ENCODE data around the gene COL3A1. TPM values are rescaled to one million over a fixed set of nuclear protein-coding genes. Genes with fewer than 3 reads are reported as not detected.

Gene COL3A1
- total RNA-seq (2013): 3.2 TPM
- polyA plus RNA-seq: not detected
- not detected in 2 replicates for polyA minus RNA-seq
- total RNA-seq: 0 to 2.9 (median 0.06) reads per million in 11 experiments

DNA sequence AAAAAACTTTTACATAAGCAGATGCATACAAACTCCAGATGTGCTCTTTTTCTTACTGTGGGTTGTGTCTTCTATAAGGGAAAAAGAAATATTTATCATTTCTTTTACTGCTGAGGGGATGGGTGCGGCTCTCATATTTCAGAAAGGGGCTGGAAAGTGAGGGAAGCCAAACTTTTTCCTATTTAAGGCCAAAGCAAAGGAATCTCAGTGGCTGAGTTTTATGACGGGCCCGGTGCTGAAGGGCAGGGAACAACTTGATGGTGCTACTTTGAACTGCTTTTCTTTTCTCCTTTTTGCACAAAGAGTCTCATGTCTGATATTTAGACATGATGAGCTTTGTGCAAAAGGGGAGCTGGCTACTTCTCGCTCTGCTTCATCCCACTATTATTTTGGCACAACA, at the start of gene COL3A1:
TSS of gene COL3A1 (plus strand) at position 210 of the 400 bp plus-strand sequence. CDS start at position 327, 117 bp downstream.
- intact Hi-C loops (cut with micrococcal nuclease): no loop called here
- Mint-ChIP-seq H3K4me1 (no peaks in the 10 kb centered on the region), H3K4me3 (no peak within 1 kb of the TSS), H3K27ac (no peak within 1 kb of the TSS), H3K9me3 (peaks cover 0 to 4% (median 0%) of the 10 kb centered on the region in 7 donors), H3K27me3 (ENCODE audit: low read depth in 3 of 3) (peaks cover 0 to 2% (median 0%) of the 10 kb centered on the region in 3 donors), H3K36me3 (no peaks in the 10 kb centered on the region)
- no peaks in the 10 kb centered on the region for H3K9me3 ChIP-seq (replicated peaks in 1 of 2; ENCODE audit: control insufficient read depth in 1 of 2, insufficient read depth in 1 of 2, low read length in 2 of 2)
- no peaks in the 10 kb centered on the region for H3K27me3 ChIP-seq (ENCODE audit: control insufficient read depth in 2 of 2, insufficient read depth in 2 of 2, low read length in 2 of 2)
- H3K4me2 ChIP-seq (replicated peaks; ENCODE audit: extremely low read depth, low read length, poor library complexity, severe bottlenecking): no peak within 1 kb of the TSS
- no CpG with 5 or more reads among the region's 4 CpGs for WGBS (ENCODE audit: insufficient coverage)
- H3K79me2 ChIP-seq (ENCODE audit: insufficient read depth, low read length): no peaks in the 10 kb centered on the region
- TF ChIP-seq, protein P1, sequence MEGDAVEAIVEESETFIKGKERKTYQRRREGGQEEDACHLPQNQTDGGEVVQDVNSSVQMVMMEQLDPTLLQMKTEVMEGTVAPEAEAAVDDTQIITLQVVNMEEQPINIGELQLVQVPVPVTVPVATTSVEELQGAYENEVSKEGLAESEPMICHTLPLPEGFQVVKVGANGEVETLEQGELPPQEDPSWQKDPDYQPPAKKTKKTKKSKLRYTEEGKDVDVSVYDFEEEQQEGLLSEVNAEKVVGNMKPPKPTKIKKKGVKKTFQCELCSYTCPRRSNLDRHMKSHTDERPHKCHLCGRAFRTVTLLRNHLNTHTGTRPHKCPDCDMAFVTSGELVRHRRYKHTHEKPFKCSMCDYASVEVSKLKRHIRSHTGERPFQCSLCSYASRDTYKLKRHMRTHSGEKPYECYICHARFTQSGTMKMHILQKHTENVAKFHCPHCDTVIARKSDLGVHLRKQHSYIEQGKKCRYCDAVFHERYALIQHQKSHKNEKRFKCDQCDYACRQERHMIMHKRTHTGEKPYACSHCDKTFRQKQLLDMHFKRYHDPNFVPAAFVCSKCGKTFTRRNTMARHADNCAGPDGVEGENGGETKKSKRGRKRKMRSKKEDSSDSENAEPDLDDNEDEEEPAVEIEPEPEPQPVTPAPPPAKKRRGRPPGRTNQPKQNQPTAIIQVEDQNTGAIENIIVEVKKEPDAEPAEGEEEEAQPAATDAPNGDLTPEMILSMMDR (IDR thresholded peaks at IDR 0.05): no peak
- no peak within 1 kb of the TSS for H3K27ac ChIP-seq (ENCODE audit: low read depth in 1 of 2, low read length in 2 of 2)
- no peak for DNase-seq
- no peaks in the 10 kb centered on the region for H4K20me1 ChIP-seq (ENCODE audit: insufficient read depth, low read length)
- no peak within 1 kb of the TSS for H3K9ac ChIP-seq (ENCODE audit: insufficient read depth, low read length, poor library complexity, severe bottlenecking)
- no peak within 1 kb of the TSS for H2AFZ ChIP-seq (ENCODE audit: insufficient read depth, low read depth, low read length, poor library complexity, severe bottlenecking)
- no peaks in the 10 kb centered on the region for H3K4me1 ChIP-seq (ENCODE audit: control insufficient read depth in 1 of 2, insufficient read depth in 2 of 2, low read length in 2 of 2)
- no peak within 1 kb of the TSS for H3K4me3 ChIP-seq (replicated peaks in 1 of 3; ENCODE audit: low read depth in 2 of 3, low read length in 3 of 3)
- H3K36me3 ChIP-seq (replicated peaks in 1 of 2; ENCODE audit: control insufficient read depth in 1 of 2, insufficient read depth in 2 of 2, low read length in 2 of 2): no peaks in the 10 kb centered on the region

DNA sequence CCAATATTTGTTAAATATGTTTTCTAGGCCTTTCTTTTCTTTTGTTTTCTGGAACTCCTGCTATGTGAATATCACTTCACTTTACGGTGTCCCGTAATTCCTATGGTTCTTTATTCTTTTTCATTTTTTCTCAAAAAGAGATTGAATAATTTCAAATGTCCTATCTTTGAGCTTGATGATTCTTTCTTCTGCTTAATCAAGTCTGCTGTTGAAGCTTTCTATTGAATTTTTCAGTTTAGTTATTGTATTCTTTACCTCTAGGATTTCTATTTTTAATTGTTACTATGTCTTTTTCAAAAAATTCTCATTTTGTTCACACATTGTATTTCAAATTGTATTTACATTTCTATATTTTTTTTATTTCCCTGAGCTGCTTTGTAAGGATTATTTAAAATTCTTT, 45.5 kb upstream of the COL3A1 start:
- Histone ChIP-seq H3K36me3 (replicated peaks in 1 of 2; ENCODE audit: control insufficient read depth in 1 of 2, insufficient read depth in 2 of 2, low read length in 2 of 2) (no peaks in the 10 kb centered on the region), H3K27me3 (ENCODE audit: control insufficient read depth in 2 of 2, insufficient read depth in 2 of 2, low read length in 2 of 2) (no peaks in the 10 kb centered on the region), H3K4me1 (ENCODE audit: control insufficient read depth in 1 of 2, insufficient read depth in 2 of 2, low read length in 2 of 2) (no peaks in the 10 kb centered on the region), H4K20me1 (ENCODE audit: insufficient read depth, low read length) (no peaks in the 10 kb centered on the region), H3K79me2 (ENCODE audit: insufficient read depth, low read length) (no peaks in the 10 kb centered on the region), H2AFZ (ENCODE audit: insufficient read depth, low read depth, low read length, poor library complexity, severe bottlenecking) (no peak overlapping the region), H3K9ac (ENCODE audit: insufficient read depth, low read length, poor library complexity, severe bottlenecking) (no peak overlapping the region), H3K27ac (ENCODE audit: low read depth in 1 of 2, low read length in 2 of 2) (no peak overlapping the region), H3K4me2 (replicated peaks; ENCODE audit: extremely low read depth, low read length, poor library complexity, severe bottlenecking) (no peak overlapping the region), H3K4me3 (replicated peaks in 1 of 3; ENCODE audit: low read depth in 2 of 3, low read length in 3 of 3) (no peak overlapping the region), H3K9me3 (replicated peaks in 1 of 2; ENCODE audit: control insufficient read depth in 1 of 2, insufficient read depth in 1 of 2, low read length in 2 of 2) (peaks cover 16 to 30% of the 10 kb centered on the region in 2 donors)
- no peaks in the 10 kb centered on the region for H3K27me3 Mint-ChIP-seq (ENCODE audit: low read depth in 3 of 3)
- no peaks in the 10 kb centered on the region for H3K36me3 Mint-ChIP-seq
- WGBS (ENCODE audit: insufficient coverage): no CpG with 5 or more reads among the region's 2 CpGs
- intact Hi-C loops (cut with micrococcal nuclease): no loop called here
- TF ChIP-seq, protein P1 (IDR thresholded peaks at IDR 0.05): no peak
- no peak overlapping the region for H3K4me3 Mint-ChIP-seq
- H3K4me1 Mint-ChIP-seq: no peaks in the 10 kb centered on the region
- H3K27ac Mint-ChIP-seq: no peak overlapping the region
- no peak for DNase-seq
- H3K9me3 Mint-ChIP-seq: peaks cover 0 to 17% (median 12%) of the 10 kb centered on the region in 7 donors

Data from CD14-positive monocyte (primary cell).